ENCODE measurements around the gene CPE. TPM values are rescaled to one million over a fixed set of nuclear protein-coding genes. Genes with fewer than 3 reads are reported as not detected.

CPE gene
- total and polyA plus RNA-seq, 10 of the 15 experiments (the other 5 are each of a cell fraction or from before 2014, with no cell fraction given), result 0.05 to 0.14 TPM; not detected in 8

- TF ChIP-seq, protein P1, sequence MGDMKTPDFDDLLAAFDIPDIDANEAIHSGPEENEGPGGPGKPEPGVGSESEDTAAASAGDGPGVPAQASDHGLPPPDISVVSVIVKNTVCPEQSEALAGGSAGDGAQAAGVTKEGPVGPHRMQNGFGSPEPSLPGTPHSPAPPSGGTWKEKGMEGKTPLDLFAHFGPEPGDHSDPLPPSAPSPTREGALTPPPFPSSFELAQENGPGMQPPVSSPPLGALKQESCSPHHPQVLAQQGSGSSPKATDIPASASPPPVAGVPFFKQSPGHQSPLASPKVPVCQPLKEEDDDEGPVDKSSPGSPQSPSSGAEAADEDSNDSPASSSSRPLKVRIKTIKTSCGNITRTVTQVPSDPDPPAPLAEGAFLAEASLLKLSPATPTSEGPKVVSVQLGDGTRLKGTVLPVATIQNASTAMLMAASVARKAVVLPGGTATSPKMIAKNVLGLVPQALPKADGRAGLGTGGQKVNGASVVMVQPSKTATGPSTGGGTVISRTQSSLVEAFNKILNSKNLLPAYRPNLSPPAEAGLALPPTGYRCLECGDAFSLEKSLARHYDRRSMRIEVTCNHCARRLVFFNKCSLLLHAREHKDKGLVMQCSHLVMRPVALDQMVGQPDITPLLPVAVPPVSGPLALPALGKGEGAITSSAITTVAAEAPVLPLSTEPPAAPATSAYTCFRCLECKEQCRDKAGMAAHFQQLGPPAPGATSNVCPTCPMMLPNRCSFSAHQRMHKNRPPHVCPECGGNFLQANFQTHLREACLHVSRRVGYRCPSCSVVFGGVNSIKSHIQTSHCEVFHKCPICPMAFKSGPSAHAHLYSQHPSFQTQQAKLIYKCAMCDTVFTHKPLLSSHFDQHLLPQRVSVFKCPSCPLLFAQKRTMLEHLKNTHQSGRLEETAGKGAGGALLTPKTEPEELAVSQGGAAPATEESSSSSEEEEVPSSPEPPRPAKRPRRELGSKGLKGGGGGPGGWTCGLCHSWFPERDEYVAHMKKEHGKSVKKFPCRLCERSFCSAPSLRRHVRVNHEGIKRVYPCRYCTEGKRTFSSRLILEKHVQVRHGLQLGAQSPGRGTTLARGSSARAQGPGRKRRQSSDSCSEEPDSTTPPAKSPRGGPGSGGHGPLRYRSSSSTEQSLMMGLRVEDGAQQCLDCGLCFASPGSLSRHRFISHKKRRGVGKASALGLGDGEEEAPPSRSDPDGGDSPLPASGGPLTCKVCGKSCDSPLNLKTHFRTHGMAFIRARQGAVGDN (IDR thresholded peaks at IDR 0.05), result no peak
- TF ChIP-seq BHLHE40 (IDR thresholded peaks at IDR 0.05; ENCODE audit: borderline replicate concordance in 1 of 2, low read depth in 2 of 2, low read length in 1 of 2), result no peak
- TF ChIP-seq, protein P2, sequence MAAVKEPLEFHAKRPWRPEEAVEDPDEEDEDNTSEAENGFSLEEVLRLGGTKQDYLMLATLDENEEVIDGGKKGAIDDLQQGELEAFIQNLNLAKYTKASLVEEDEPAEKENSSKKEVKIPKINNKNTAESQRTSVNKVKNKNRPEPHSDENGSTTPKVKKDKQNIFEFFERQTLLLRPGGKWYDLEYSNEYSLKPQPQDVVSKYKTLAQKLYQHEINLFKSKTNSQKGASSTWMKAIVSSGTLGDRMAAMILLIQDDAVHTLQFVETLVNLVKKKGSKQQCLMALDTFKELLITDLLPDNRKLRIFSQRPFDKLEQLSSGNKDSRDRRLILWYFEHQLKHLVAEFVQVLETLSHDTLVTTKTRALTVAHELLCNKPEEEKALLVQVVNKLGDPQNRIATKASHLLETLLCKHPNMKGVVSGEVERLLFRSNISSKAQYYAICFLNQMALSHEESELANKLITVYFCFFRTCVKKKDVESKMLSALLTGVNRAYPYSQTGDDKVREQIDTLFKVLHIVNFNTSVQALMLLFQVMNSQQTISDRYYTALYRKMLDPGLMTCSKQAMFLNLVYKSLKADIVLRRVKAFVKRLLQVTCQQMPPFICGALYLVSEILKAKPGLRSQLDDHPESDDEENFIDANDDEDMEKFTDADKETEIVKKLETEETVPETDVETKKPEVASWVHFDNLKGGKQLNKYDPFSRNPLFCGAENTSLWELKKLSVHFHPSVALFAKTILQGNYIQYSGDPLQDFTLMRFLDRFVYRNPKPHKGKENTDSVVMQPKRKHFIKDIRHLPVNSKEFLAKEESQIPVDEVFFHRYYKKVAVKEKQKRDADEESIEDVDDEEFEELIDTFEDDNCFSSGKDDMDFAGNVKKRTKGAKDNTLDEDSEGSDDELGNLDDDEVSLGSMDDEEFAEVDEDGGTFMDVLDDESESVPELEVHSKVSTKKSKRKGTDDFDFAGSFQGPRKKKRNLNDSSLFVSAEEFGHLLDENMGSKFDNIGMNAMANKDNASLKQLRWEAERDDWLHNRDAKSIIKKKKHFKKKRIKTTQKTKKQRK (IDR thresholded peaks at IDR 0.05; ENCODE audit: low read depth, low read length), result no peak
- TF ChIP-seq, protein P3, sequence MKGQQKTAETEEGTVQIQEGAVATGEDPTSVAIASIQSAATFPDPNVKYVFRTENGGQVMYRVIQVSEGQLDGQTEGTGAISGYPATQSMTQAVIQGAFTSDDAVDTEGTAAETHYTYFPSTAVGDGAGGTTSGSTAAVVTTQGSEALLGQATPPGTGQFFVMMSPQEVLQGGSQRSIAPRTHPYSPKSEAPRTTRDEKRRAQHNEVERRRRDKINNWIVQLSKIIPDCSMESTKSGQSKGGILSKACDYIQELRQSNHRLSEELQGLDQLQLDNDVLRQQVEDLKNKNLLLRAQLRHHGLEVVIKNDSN (IDR thresholded peaks at IDR 0.05; ENCODE audit: borderline replicate concordance, extremely low read length, insufficient read depth, low read depth, low read length), result no peak
- TF ChIP-seq NRF1 (conservative IDR thresholded peaks at IDR 0.05; ENCODE audit: low read depth, low read length), result no peak
Measured at GRCh38 chr4:165464376-165464775, 85.6 kb downstream of the CPE start (continued).

Measured in GM12878 (cell line).